B cell (primary cell): Measurements from ENCODE around the gene ARHGAP15. TPM values are rescaled to one million over a fixed set of nuclear protein-coding genes. Genes with fewer than 3 reads are reported as not detected.

Source experiments
- ATAC-seq: fragments of 200-7000 bp; cut with Tn5 transposase; one replicate; pipeline ENCODE4 v1.10.0; 2021; ENCODE audit warnings: low read depth, mild to moderate bottlenecking, moderate number of reproducible peaks, moderate library complexity
- CTCF ChIA-PET: fragments of 350-600 bp; sonication (Branson Sonifier 250); formaldehyde crosslinking; loops from one replicate; lab custom pipeline; 2021; ENCODE audit warnings: antibody characterized with exemption, inconsistent platforms; lab: Charles Lee
- POLR2A ChIA-PET: fragments of 350-600 bp; sonication (Branson Sonifier 250); formaldehyde crosslinking; loops from one replicate; lab custom pipeline; 2021; ENCODE audit warnings: antibody characterized with exemption; lab: Charles Lee
- DNase-seq: peaks from one replicate; pipeline ENCODE4 v3.0.0; 2013
- H2AFZ ChIP-seq: 2 replicates; pipeline ENCODE4 v1.6.1; 2012; ENCODE audit warnings: mild to moderate bottlenecking, low read depth, low read length; ENCODE audit not compliant: insufficient read depth, poor library complexity, severe bottlenecking
- H3K27ac ChIP-seq, 2 donors: 1 replicate in 1 of 2; 2 replicates in 1 of 2; pipeline ENCODE4 v1.5.1; 2012 to 2013; ENCODE audit warnings: low read length in 2 of 2, mild to moderate bottlenecking in 2 of 2, moderate library complexity in 1 of 2
- H3K27me3 ChIP-seq, 4 experiments: fragments of 200-600 bp in 1 of 4; sonication (generic) in 1 of 4; replicated peaks in 1 of 4; 1 replicate in 2 of 4; 2 replicates in 2 of 4; pipeline versions ENCODE4 v1.6.1 to v1.7.0; 2013 to 2016; ENCODE audit warnings: low read length in 3 of 4, mild to moderate bottlenecking in 2 of 4, mixed read lengths in 1 of 4, moderate library complexity in 1 of 4; ENCODE audit not compliant: insufficient read depth in 4 of 4, control insufficient read depth in 3 of 4; ENCODE audit errors: control extremely low read depth in 1 of 4
- H3K36me3 ChIP-seq, 2 experiments: replicated peaks in 1 of 2; 1 replicate in 1 of 2; 2 replicates in 1 of 2; pipeline versions ENCODE4 v1.6.1 to v1.7.1; 2013; ENCODE audit warnings: low read length in 1 of 2; ENCODE audit not compliant: insufficient read depth in 2 of 2, control insufficient read depth in 1 of 2; ENCODE audit errors: control extremely low read depth in 1 of 2, extremely low read depth in 1 of 2
- H3K4me1 ChIP-seq, 2 donors: fragments of 200-600 bp in 1 of 2; sonication (generic) in 1 of 2; 1 replicate in 1 of 2; 2 replicates in 1 of 2; pipeline versions ENCODE4 v1.5.1 to v1.6.1; 2013 to 2017; ENCODE audit warnings: low read length in 2 of 2; ENCODE audit not compliant: control insufficient read depth in 2 of 2, insufficient read depth in 2 of 2
- H3K4me2 ChIP-seq: replicated peaks from 2 replicates; pipeline ENCODE3; 2012; ENCODE audit warnings: mild to moderate bottlenecking, low read depth, low read length; ENCODE audit not compliant: poor library complexity, severe bottlenecking
- H3K4me3 ChIP-seq, 5 experiments: fragments of 200-600 bp in 1 of 5; sonication (generic) in 1 of 5; 1 replicate in 3 of 5; 2 replicates in 2 of 5; pipeline versions ENCODE4 v1.5.1 to v1.7.0; 2011 to 2016; ENCODE audit warnings: low read length in 4 of 5, mild to moderate bottlenecking in 4 of 5, low read depth in 2 of 5, control low read depth in 1 of 5, moderate library complexity in 1 of 5; ENCODE audit not compliant: insufficient read depth in 1 of 5; ENCODE audit errors: control extremely low read depth in 1 of 5, extremely low read depth in 1 of 5
- H3K79me2 ChIP-seq: fragments of 200-600 bp; sonication (generic); one replicate; pipeline ENCODE4 v1.6.0; 2016; ENCODE audit warnings: low read length; ENCODE audit not compliant: control insufficient read depth, insufficient read depth
- H3K9ac ChIP-seq: fragments of 200-600 bp; sonication (generic); 2 replicates; pipeline ENCODE4 v1.6.1; 2017; ENCODE audit warnings: mild to moderate bottlenecking, low read length, moderate library complexity
- H3K9me3 ChIP-seq, 3 donors: one replicate each; pipeline versions ENCODE4 v1.6.1 to v1.7.1; 2013; ENCODE audit warnings: low read length in 2 of 3; ENCODE audit not compliant: control insufficient read depth in 2 of 3, insufficient read depth in 1 of 3; ENCODE audit errors: control extremely low read depth in 1 of 3
- H4K20me1 ChIP-seq: 2 replicates; pipeline ENCODE4 v1.6.0; 2012; ENCODE audit warnings: mild to moderate bottlenecking, low read length; ENCODE audit not compliant: insufficient read depth, control insufficient read depth, poor library complexity, severe bottlenecking
- H3K27ac Mint-ChIP-seq: one replicate; pipeline ENCODE4 v1.8.0; 2021; ENCODE audit warnings: mixed read lengths
- H3K27me3 Mint-ChIP-seq: one replicate; pipeline ENCODE4 v1.8.0; 2021; ENCODE audit warnings: mixed read lengths
- H3K4me1 Mint-ChIP-seq: one replicate; pipeline ENCODE4 v1.8.0; 2021; ENCODE audit warnings: mixed read lengths
- H3K4me3 Mint-ChIP-seq: one replicate; pipeline ENCODE4 v1.8.0; 2021; ENCODE audit warnings: mixed read lengths
- H3K9me3 Mint-ChIP-seq: one replicate; pipeline ENCODE4 v1.8.0; 2022; ENCODE audit warnings: mixed read lengths; ENCODE audit not compliant: insufficient read depth
- CTCF ChIP-seq: fragments of 200-600 bp; IDR thresholded peaks from one replicate; pipeline ENCODE4 v1.8.0; 2022; ENCODE audit warnings: antibody characterized with exemption, mild to moderate bottlenecking
- EZH2 ChIP-seq: IDR thresholded peaks from 2 replicates; pipeline ENCODE4 v1.6.1; 2012; ENCODE audit warnings: borderline replicate concordance, low read depth, mild to moderate bottlenecking, moderate library complexity, low read length; ENCODE audit not compliant: insufficient read depth, poor library complexity, severe bottlenecking
- WGBS: methylation state at CpG from one replicate; pipeline ENCODE4 v1.1.5; 2013; ENCODE audit warnings: missing lambda C conversion rate; ENCODE audit not compliant: insufficient coverage; 5-methylcytosine and 5-hydroxymethylcytosine counted together
- intact Hi-C: fragments of 100-400 bp; cut with micrococcal nuclease; formaldehyde crosslinking; loops from one replicate; pipeline ENCODE4 v1.10.0; 2022
- polyA plus RNA-seq: library from polyadenylated mRNA; depleted of rRNA; stranded (reverse); fragments of >200 nt; gene quantifications from 2 replicates; pipeline ENCODE4 v1.2.3, GENCODE V29; 2012
- total RNA-seq, 2 donors: library from RNA; stranded (reverse); fragments of 120-200 nt in 1 of 2; gene quantifications; 1 replicate in 1 of 2; 2 replicates in 1 of 2; pipeline versions ENCODE4 v1.2.3 to v1.2.4, GENCODE V29; 2013 to 2022

ARHGAP15 gene
- total and polyA plus RNA-seq, 2 donors (not counting 1 experiment from before 2014, with no cell fraction given) = 58.6 to 187 TPM

DNA sequence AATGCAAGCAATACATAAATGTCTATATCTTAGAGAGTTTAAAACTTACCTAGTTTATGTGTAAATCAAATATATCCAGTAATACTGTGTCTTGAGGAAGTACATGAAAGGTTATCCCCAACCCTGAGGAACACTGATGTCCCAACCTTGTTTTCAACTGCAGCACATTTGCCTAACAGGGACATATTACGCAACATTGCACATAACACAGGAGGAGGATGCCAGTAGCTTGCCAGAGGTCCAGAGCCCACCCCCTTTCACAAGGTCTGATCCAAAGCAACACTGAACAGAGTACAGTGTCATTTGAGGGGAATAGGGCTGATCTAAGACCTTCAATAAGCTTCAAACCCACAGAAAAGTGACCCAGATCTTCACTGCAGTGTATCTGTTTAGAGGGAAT lies 678.5 kb downstream of the ARHGAP15 start:
- no peak for DNase-seq
- H3K4me1 Mint-ChIP-seq = peaks cover 7% of the 10 kb centered on the region
- H3K4me1 ChIP-seq = no peaks in the 10 kb centered on the region
- H3K9ac ChIP-seq = no peak overlapping the region
- no peak overlapping the region for H3K27ac ChIP-seq
- H3K27ac Mint-ChIP-seq = no peak overlapping the region
- no peak overlapping the region for H3K4me3 Mint-ChIP-seq
- WGBS = no CpG with 5 or more reads among the region's 1 CpG
- no peak overlapping the region for H3K4me2 ChIP-seq
- no peaks in the 10 kb centered on the region for H3K27me3 Mint-ChIP-seq
- peaks cover 0 to 1% (median 0%) of the 10 kb centered on the region in 3 donors for H3K9me3 ChIP-seq
- no peak overlapping the region for H3K4me3 ChIP-seq
- intact Hi-C loops = no loop called here
- H3K9me3 Mint-ChIP-seq = no peaks in the 10 kb centered on the region
- no peak for ATAC-seq
- H3K27me3 ChIP-seq = no peaks in the 10 kb centered on the region
- no peak for TF ChIP-seq EZH2
- TF ChIP-seq CTCF = no peak
- no peak overlapping the region for H2AFZ ChIP-seq
- ChIA-PET POLR2A (no interaction called here), CTCF (no interaction called here)
- no peaks in the 10 kb centered on the region for H4K20me1 ChIP-seq
- no peaks in the 10 kb centered on the region for H3K36me3 ChIP-seq
- no peaks in the 10 kb centered on the region for H3K79me2 ChIP-seq

DNA sequence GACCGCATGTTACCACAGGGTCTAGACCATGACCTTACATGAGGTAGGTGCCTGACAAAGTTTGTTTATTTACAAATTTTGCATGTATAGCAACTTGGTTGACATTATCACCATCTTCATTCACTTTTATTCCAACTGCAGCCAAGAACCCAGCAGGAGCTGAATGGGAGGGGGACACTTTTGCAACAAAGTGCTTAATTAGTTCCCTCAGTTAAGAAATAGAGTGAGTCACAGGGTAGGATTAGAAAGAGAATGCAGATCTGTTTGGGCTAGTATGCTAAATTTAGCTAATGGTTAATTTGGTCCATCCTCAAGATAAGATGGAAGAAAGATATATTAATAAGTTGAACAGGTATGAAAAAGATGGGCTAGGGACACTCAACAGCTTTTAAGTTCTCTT lies 678.9 kb downstream of the ARHGAP15 start:
- Histone ChIP-seq H3K9ac (no peak overlapping the region), H3K27me3 (no peaks in the 10 kb centered on the region), H2AFZ (no peak overlapping the region), H3K27ac (no peak overlapping the region), H4K20me1 (no peaks in the 10 kb centered on the region), H3K4me3 (no peak overlapping the region), H3K36me3 (no peaks in the 10 kb centered on the region), H3K4me1 (no peaks in the 10 kb centered on the region), H3K4me2 (no peak overlapping the region), H3K79me2 (no peaks in the 10 kb centered on the region), H3K9me3 (no peaks in the 10 kb centered on the region)
- ATAC-seq (no peak), DNase-seq (no peak)
- H3K4me1 Mint-ChIP-seq = peaks cover 2% of the 10 kb centered on the region
- no peaks in the 10 kb centered on the region for H3K27me3 Mint-ChIP-seq
- CTCF ChIA-PET = no interaction called here
- TF ChIP-seq EZH2 (no peak), CTCF (no peak)
- intact Hi-C loops = no loop called here
- no peak overlapping the region for H3K4me3 Mint-ChIP-seq
- POLR2A ChIA-PET = no interaction called here
- H3K9me3 Mint-ChIP-seq = no peaks in the 10 kb centered on the region
- WGBS = 100% methylated on average over 1 of the region's 1 CpG
- H3K27ac Mint-ChIP-seq = no peak overlapping the region
